Hypothalamus (tissue), 51 donors: ENCODE results near the gene MYO1A.
"Not testable (repeated sequence)": the region's sequence is repeated elsewhere in the genome, so short reads cannot be mapped to it uniquely, and the experiment has no call there.

Source experiments
- DNase-seq, 51 donors: peaks; one replicate each; lab custom pipeline; 2025; lab: John Stamatoyannopoulos, UW

The MYO1A gene

GRCh38 chr12:56996793-56997545, 53.0 kb downstream of the MYO1A start:
- DNase-seq: no peak

- no peak for DNase-seq
Observed at GRCh38 chr12:56995930-56996496, 53.9 kb downstream of the MYO1A start.

- no peak for DNase-seq
Observed at GRCh38 chr12:56995201-56995929, 54.6 kb downstream of the MYO1A start.

- DNase-seq: no peak
Observed at GRCh38 chr12:56994231-56994746, 55.6 kb downstream of the MYO1A start.

GRCh38 chr12:56993346-56993745, 56.6 kb downstream of the MYO1A start:
- DNase-seq: no peak

GRCh38 chr12:56991319-56992246, 58.3 kb downstream of the MYO1A start:
- DNase-seq: peak in 18 of 51 donors; percentile 5 to 32 (median 11)

- DNase-seq: no peak
Observed at GRCh38 chr12:56990648-56991318, 59.1 kb downstream of the MYO1A start.

GRCh38 chr12:56989861-56990610, 59.9 kb downstream of the MYO1A start:
- DNase-seq: no peak

GRCh38 chr12:56988207-56988739, 61.7 kb downstream of the MYO1A start:
- DNase-seq: peak in 2 of 51 donors; percentile 3 to 5

- DNase-seq: peak in 48 of 51 donors; percentile 22 to 87 (median 65)
Observed at GRCh38 chr12:56987551-56988053, 62.3 kb downstream of the MYO1A start.

GRCh38 chr12:56987011-56987410, 62.9 kb downstream of the MYO1A start:
- no peak for DNase-seq

- DNase-seq: not testable (repeated sequence)
Observed at GRCh38 chr12:56985714-56986113, 64.2 kb downstream of the MYO1A start.

- no peak for DNase-seq
Observed at GRCh38 chr12:56983386-56983785, 66.5 kb downstream of the MYO1A start.

- DNase-seq: not testable (repeated sequence)
Observed at GRCh38 chr12:56982578-56983236, 67.2 kb downstream of the MYO1A start.

- DNase-seq: no peak
Observed at GRCh38 chr12:56980941-56981530, 68.9 kb downstream of the MYO1A start.

GRCh38 chr12:56980268-56980667, 69.7 kb downstream of the MYO1A start:
- DNase-seq: no peak

- no peak for DNase-seq
Observed at GRCh38 chr12:56979628-56980027, 70.3 kb downstream of the MYO1A start.
